SK-MEL-5 (cell line): ENCODE measurements around the gene PTCD1. TPM values are rescaled to one million over a fixed set of nuclear protein-coding genes. Genes with fewer than 3 reads are reported as not detected.
A peak's percentile ranks its signal among the peaks of the same experiment; 100 is the strongest.
"Not testable (repeated sequence)": the region's sequence is repeated elsewhere in the genome, so short reads cannot be mapped to it uniquely, and the experiment has no call there.

ENCODE experiments used
- DNase-seq: peaks from one replicate; pipeline ENCODE4 v3.0.0-alpha.2; 2016; ENCODE audit warnings: low read depth, low spot score
- in situ Hi-C: cut with HindIII; loops from 2 replicates; pipeline ENCODE4 v1.10.0; 2016; ENCODE audit warnings: low sequenced_read_pairs, high pct_unique_total_duplicates, low pct_unique_long_range_greater_than_20kb
- total RNA-seq: library from RNA; depleted of rRNA; stranded (reverse); fragments of >200 nt; shearing (Covaris generic); gene quantifications from 2 replicates; pipeline ENCODE4 v1.2.3, GENCODE V29; 2014

PTCD1 gene
- total RNA-seq, 1 experiment from 2014 or later: 17.4 TPM

DNA sequence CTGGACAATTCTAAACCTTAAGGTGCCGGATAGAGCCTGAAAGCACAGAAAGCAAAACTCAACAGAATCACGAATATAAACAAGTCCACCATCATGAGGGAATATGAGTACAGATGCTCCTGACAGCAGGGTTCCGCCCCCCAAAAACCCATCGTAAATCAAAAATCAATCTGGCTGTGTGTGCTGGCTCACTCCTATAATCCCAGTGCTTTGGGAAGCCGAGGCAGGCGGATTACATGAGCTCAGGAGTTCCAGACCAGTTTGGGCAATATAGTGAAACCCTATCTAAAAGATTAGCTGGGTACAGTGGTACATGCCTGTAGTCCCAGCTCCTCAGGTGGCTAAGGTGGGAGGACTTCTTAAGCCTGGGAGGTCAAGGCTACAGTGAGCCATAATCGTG lies 17.6 kb downstream of the PTCD1 start:
- in situ Hi-C loops: no loop called here

GRCh38 chr7:99420213-99420612 lies 18.4 kb downstream of the PTCD1 start:
- no peak for DNase-seq
- in situ Hi-C loops: no loop called here

More for the DNA sequence above, 17.6 kb downstream of the PTCD1 start:
- no peak for DNase-seq

DNA sequence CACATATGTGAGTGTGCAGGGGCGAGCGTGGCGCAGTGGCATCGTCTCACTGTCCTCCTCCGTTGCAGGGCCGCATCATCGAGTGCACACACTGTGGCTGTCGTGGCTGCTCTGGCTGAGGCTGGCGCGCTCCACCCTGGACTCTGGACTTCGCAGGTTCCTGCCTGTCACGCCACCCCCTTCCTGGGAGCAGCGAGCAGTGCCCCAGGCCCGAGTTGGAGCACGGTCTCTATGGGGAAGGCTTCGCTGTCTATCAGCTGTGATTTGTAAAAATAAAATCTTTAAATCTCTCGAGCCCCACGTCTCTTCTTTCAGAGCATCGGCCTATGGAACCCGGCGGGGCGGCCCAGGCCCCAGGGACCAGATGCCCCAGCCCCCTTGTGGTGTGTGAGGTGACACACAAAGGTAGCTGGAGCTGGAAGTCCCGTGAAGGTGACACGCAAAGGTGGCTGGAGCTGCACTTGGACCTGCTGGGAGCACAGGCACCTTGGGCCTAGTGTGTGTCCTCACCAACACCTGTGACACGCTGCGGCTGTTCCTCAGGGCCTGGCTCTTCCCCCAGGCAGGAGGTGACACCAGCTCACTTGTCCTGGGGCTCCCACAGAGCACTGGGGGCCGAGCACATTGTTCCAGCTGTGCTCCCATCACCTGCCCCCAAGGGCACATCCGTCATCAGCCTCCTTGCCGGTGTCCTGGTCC lies 19.1 kb downstream of the PTCD1 start:
- no peak for DNase-seq
- in situ Hi-C loops: no loop called here

DNA sequence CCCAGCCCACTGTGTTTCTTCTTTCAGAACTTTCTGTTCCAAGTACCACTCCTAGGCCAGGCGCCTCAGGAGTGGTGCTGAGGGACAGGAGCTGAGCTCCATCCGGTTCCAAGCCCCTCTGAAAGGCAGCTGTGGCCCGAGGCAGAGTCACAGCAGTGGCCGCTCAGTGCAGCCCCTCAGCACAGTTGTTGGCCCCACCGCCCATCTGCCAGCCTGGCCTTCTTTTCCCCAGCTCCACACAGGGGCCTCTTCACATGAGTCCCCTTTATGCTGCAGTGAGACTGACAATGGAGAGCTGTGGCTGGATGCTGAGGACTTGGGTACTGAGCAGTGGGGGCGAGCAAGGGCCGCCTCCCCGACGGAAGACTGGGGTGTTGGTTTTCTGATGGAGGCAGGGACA lies 20.3 kb downstream of the PTCD1 start:
- DNase-seq: no peak
- in situ Hi-C loops: no loop called here

DNA sequence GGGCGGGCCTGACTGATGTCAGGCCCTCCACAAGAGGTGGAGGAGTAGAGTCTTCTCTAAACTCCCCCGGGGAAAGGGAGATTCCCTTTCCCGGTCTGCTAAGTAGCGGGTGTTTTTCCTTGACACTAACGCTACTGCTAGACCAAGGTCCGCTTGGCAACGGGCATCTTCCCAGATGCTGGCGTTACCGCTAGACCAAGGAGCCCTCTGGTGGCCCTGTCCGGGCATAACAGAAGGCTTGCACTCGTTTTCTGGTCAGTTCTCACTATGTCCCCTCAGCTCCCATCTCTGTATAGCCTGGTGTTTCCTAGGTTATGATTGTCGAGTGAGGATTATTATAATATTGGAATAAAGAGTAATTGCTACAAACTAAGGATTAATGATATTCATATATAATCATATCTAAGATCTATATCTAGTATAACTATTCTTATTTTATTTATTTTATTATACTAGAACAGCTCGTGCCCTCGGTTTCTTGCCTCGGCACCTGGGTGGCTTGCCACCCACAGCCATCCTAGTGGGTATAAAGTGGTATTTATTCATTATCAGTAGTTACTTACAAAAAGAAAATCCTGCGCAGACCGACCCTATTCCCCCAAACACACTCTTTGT lies 23.0 kb downstream of the PTCD1 start:
- DNase-seq: peak; percentile 83
- in situ Hi-C loops: not testable (repeated sequence)

- in situ Hi-C loops: no loop called here
- no peak for DNase-seq
Measured at GRCh38 chr7:99410635-99411034, 28.0 kb downstream of the PTCD1 start.

DNA sequence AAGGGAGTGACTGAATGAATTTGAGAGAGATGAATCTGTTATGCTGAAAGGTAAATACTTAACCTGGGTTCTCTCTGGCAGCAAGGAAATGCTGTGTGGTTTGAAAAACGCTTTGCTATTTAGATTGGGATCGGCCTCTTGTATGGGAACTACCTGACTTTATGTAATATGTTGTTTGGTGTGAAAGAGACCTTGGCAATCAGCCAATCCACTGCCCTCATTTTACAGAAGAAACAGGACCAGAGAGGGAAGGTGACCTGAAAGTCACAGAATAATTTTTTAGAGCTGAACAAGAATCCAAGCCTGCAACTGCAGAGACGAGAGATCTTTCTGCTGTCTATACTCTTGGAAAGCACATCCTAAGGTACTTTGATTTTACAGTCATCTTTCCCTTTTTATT lies 28.8 kb downstream of the PTCD1 start:
- no peak for DNase-seq
- in situ Hi-C loops: no loop called here

DNA sequence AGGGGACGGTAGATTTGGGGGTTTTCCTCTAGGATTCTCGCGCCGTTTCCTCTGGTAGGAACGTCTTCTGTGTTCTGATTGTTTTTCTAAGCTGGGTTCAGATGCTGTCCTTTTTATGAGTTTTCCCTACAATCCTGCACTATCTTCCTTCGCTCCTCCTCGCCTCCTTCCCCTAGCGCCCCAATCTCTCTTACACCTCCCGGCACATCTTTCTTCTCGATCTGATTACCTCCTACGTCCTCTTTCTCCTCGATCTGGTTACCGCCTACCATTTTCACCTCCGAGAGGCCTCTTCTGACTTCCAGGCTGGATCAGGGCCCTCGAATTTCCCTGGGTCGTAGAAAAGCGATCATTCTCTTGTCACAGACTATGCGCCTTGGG lies 29.4 kb downstream of the PTCD1 start:
- in situ Hi-C loops: no loop called here
- no peak for DNase-seq

DNA sequence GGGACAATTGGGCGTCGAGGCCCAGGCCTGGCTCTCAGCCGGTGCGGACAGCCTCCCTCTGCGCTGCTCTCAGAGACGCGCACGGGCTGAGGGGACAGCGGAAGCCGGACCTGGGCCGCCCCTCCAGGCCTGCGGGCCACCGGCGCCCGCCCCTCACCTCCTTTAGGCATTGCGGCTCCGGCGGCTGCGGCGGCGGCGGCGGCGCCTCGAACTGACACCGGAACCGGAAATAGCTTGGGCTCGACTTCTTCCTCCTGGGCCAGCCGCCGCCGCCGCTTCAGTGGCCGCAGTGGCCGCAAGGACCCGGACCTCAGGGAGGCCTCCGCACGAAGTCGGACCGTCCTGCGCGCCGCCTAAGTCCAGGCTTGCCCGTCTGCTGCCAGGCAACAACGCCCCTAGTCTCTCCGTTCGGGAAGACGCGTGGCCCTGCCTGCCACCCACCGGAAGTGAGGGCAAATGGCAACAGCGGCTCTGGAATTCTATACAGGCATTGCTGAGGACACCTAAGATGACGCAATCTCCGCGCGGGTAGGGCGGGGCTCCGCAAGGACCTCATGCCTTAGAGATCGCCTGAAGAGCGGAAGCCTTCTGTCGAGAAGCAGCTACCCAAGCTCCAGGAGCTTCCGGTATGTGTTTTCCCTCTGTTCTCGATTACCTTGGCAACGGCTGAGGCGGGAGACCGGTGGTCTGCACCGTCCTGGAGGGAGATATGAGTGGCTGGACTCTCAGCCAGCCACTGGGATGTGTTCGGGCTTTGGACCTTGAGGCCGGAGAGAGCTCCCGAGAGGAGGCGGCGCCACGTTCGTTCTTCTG lies 30.0 kb downstream of the PTCD1 start, which contains the start of the genes BUD31 and PDAP1:
Gene BUD31, plus strand, starts transcription at position 591 of the 813 bp plus-strand sequence. CDS start 2,124 bp downstream, outside the sequence.
Gene PDAP1, minus strand, starts transcription at position 219 of the 813 bp plus-strand sequence. Its CDS starts 49 bp downstream, at position 170.
- peak; percentile 96 for DNase-seq
- in situ Hi-C loops: no loop called here

GRCh38 chr7:99407872-99408378 lies 30.7 kb downstream of the PTCD1 start:
- DNase-seq: peak; percentile 62
- in situ Hi-C loops: no loop called here

DNA sequence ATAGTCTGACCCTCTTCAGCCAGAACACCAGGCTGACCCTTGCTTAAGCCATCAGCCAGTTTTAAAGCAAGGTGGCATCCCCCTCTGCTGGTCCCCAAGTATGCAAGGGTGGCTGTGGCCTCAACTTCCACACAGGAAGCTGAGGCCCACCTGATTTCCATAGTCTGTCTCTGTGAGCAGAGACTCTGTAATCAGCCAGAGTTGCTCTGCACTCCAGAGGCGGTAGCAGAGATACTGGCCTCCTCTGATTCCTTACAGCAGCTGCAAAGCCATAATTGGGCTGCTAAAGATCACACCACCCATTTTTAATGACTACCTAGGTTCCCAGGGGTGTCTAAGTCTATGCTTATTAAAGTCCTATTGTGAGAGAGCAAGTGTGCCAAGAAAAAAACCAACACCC lies 32.0 kb downstream of the PTCD1 start:
- in situ Hi-C loops: no loop called here
- no peak for DNase-seq

- DNase-seq: no peak
- in situ Hi-C loops: no loop called here
Measured at GRCh38 chr7:99404977-99405320, 33.6 kb downstream of the PTCD1 start.

DNA sequence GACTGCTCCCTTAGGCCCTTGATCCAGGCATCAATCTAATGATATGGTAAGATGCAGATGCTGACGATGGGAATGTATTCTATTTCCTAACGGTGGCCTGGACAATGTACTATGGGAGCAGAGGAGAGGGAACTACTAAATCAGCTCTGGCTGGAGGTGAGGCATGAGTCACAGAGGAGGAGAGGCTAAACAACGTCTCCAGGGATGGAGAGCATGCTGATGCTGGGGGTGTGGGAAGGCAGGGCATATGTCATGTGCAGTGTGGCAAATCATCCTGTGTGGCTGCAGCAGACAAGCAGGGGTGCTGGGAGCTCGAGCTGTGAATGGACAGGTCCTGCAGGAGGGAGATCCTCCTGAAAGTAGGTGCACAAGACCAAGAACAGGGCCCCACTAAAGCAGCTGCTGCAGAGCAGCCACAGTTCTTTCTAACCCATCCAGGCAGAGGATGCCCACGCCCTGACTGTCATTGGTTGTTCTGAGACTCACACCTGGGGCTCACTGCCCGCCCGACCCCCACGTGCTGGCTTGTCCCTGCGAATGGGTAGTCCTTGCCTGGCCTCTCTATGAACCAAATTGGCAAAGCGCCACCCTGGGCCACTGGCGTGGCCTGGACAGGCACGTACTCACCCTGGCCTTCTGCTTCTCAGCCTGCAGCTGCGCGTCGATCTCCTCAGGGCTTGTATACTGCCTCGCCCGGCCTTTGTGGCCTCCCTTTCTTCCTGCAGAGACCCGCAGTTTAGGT lies 34.2 kb downstream of the PTCD1 start:
- in situ Hi-C loops: no loop called here
- DNase-seq: no peak

DNA sequence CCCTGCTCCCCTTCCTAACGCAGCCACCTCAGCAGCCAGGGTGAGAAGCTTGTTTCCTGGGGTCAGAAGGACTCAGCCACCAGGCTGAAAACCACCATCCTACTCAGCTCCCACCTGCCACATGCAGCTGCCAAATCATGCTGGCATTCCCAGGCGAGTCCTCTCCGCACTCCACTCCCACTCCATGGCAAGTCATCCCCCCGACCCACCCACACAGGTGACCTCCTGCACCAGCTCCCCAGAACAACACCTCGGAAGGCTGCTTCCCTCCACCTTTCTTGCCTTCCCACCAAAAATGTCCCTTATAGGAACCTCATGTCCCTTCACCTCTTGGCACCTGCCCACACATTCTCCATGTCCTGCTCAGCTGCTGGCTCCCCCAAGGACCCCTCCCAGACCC lies 34.8 kb downstream of the PTCD1 start:
- DNase-seq: no peak
- in situ Hi-C loops: no loop called here

DNA sequence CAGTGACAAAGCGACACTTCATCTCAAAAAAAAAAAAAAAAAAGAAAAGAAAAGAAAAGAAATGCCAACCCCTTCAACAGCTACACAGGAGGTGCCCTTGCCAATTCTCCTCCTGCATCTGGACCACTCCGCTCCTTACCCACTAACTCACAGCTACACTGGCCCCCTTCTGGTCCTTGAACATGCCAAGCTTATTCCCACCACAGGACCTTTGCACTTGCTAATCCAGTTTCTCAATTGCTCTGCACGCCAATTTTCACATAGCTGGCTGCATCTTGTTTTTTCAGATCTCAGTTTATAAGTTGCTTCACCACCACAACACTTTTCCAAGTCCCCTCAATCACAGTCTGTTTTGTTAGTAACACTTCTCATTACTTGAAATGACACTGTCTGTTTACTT lies 35.7 kb downstream of the PTCD1 start:
- in situ Hi-C loops: no loop called here
- DNase-seq: no peak

DNA sequence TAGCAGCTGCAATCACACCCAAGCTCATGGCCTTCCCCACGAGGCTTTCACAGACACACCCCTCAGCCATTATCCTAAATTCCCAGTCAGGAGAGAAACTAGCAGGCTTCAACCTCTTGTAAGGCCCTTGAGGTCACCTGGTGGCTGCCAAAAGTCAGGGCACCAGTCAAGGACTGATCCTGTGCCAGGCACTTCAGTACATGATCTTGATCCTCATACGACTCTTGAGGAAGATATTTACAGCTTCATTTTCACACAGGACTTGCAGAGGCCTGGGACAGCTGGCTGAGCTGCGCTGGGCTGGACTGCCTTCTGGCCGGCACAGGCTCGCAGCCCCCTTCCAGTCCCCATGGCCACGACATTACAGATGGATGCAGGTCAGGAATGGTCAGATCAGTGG lies 39.0 kb downstream of the PTCD1 start:
- DNase-seq: no peak
- in situ Hi-C loops: no loop called here

- in situ Hi-C loops: no loop called here
- DNase-seq: peak; percentile 38
Measured at GRCh38 chr7:99398891-99399445, 39.6 kb downstream of the PTCD1 start.
